GM19395 (cell line): ENCODE data around the gene RPN2.

Experiments used
- ATAC-seq: cut with Tn5 transposase; IDR thresholded peaks from one replicate; pipeline ENCODE4 v1.9.1; 2021; ENCODE audit warnings: mild to moderate bottlenecking, moderate library complexity; ENCODE audit not compliant: unreplicated experiment

The RPN2 gene

DNA sequence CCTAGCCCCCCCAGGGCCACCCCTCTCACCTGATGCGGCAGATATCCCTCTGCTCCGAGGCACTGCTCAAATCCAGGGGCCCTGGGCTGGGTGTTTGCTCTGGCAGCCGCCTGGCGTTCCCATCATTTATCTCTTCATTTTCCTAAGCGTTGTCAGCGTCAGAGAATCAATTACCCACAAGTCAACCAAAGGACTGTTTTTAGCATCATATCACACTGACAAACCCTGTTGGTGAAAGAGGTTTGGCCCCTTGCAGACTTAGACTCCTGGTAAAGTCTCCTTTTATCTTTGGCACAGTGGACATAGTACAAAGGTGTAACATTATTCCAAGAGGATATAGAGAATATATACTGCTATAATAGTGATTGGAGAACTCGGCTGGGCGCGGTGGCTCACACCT, 82.6 kb downstream of the RPN2 start, which contains the start of gene GHRH:
GHRH (minus strand) TSS at position 101 of the 400 bp plus-strand sequence. CDS start 4,925 bp downstream, outside the sequence.
- ATAC-seq = no peak

DNA sequence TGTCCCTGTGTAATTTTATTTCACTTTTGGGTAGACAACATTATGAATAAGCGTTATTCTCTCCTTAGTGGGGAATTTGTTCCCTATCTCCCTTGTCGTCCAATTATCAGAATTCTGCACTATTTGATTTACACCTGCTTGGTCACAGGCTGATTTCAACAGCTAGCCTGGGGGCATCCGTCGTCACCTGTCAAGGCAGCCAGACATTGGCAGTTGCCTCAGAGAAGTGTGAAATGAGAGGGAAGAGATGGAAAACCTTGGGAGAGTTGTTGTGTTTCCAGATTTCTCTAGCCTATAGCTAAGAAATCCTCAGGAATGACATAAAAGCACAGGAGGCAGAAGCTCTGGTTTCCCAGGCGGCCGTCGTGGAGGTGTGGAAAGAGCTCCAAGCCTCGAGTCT, 83.4 kb downstream of the RPN2 start:
- ATAC-seq = no peak

DNA sequence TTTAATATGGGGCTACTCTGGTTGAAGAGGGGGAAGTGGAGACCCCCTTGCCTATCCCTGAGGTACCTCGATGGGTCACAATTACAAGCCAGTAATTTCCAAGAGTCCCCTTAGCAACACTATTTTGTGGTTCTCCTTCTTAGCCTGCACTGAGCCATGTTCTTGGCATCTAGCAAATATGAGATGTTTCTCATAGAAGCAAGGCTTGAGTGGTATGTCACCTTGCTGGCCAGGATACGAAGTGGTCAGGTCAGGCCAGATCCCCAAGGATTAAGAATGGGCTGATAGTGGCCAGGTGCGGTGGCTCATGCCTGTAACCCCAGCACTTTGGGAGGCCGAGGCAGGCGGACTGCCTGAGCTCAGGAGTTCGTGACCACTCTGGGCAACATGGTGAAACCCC, 84.6 kb downstream of the RPN2 start:
- ATAC-seq = no peak

DNA sequence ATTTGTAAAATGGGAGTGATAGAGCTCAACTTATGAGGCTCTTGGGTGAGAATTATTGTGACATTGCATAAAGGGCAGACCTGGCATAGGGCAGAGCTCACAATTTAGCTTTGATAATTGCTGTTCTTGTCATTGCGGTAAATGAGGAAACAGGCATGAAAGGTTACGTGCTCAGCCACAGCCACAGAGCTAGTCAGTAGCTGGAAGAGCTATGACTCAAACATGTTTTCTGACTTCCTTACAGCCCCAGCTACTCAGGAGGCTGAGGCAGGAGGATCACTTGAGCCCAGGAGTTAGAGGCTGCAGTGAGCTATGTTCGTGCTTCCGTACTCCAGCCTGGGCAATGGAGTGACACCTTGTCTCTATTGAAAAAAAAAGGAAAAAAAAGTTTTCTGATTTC, 86.0 kb downstream of the RPN2 start:
- ATAC-seq = no peak

DNA sequence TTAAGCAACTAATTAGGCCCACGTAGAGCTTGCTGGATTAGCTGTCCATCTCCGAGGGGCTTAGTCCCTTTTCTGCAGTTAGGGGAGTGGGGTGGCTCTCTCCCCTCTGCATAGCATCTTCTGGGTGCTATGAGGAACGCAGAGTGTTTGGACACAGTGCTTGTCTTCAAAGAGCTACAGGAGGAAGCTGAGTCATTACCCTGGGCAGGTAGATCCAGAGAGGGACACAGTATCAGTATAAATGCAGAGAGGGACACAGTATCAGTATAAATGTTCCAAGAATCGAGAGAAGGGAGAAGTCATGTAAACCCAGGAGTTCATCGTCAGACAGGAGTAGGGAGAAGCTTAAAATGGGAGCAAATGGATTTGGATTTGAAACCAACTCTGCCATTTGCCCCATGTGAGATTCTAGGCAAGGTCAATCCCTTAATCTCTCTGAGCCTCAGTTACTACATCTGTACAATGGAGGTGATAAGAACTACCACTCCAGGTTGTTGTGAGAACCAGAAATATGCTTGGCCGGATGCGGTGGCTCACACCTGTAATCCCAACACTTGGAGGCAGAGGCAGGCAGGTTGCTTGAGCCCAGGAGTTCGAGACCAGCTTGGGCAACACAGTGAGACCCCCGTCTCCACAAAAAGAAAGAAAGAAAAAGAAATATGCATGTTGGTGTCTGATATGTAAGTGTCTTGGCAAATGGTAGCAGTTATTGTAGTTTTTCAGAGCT, 88.0 kb downstream of the RPN2 start:
- no peak for ATAC-seq

DNA sequence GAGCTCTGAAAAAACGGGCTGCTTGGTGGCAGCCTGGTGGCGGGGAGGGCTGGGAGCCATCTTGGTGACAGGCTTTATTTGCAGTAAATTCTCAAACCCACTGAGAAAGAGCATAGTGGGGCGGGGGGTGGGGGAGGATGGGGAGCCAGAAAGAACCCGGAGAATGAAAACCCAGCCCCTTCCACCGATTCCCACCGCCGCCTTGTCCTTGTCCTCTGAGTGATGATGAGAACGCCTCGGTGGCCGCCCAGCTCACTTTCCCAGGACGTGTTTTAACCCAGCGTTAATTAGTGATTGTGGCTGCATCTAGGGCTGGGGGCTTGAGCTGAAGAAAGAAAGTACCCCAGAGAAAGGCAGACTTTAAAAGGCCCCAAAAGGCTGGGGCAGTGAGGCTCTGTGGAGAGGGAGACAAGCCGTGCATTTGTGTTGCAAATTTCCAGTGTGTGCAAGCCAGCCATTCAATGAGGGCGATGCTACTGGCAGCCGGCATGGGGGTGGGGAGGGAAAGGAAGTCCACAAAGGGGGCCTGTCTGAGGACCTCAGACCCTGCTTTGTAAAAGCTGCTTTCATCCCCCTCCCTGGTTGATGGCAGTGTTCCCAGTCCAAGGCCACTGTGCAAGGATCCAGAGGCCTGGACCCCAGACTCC, 88.7 kb downstream of the RPN2 start:
- ATAC-seq = no peak

DNA sequence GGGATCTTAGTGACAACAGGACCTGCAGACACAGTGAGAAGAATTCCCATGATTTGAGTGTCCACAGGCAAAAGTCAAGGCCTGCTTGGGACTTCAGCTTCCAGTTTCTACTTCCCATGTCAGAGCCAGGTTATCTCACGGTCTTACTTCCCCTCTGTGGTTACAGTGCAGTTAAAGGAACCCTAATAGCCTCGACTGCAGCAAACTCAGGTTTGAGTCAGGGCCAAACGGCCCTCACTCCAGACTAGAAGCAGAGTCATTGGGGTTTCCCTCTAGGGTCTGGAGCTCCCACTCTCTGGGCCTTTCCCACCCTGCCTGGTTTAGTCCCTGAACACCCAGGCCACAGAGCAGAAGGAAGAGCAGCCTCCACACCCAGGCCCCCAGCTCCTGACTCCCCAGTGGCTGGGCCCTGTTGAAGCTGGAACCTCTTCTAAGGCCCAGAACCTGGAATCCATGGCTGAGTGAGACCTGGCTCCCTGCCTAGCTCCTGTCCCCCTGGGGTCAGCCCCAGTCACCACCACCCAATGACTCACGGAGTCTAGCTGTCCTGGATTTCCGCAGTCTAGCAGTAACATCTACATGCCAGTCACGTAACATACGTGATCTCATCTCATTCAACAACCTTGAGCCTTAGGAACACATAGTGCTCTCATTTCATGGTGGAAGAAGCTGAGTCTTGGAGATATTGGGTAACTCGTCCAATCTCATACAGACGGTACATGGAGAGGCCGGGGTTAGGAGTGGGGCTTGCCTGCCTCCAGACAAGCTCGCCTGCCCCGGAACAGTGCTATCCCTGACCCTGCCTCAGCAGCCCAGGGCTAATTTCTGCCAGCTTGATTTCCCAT, 91.7 kb downstream of the RPN2 start:
- ATAC-seq = peak; percentile 67

DNA sequence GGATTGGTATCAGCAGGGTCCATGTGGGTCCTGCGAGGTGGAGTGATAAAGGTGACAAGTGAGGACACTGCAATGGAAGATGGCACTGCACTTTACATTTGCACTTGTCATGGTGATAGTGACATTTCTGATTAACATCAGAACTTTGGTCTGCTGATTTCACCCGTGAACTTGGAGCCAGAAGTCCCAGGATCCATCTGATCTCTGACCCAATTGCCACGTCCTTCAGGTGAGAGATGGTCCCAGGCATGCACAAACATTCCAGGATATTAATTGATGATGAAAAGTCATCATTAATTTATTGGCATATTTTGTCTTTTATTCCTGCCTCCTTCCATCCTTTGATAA, 92.3 kb downstream of the RPN2 start:
- no peak for ATAC-seq

DNA sequence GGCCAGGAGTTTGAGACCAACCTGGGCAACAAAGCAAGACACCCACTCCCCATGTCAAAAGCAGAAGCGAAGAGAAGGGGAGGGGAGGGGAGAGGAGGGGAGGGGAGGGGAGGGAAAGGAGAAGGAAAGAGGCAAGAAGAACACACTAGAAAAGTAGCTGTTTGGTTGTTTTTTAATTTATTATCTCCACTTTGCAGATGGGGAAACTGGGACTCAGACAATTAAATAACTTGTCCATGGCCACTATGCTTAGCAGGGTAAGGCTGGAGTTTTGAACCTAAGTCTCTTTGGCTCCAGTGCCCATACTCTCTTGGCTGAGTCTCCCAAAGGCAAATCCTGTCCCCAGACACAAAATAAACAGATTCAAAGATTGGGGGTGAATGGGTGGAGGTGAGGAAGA, 94.9 kb downstream of the RPN2 start:
- ATAC-seq = no peak

DNA sequence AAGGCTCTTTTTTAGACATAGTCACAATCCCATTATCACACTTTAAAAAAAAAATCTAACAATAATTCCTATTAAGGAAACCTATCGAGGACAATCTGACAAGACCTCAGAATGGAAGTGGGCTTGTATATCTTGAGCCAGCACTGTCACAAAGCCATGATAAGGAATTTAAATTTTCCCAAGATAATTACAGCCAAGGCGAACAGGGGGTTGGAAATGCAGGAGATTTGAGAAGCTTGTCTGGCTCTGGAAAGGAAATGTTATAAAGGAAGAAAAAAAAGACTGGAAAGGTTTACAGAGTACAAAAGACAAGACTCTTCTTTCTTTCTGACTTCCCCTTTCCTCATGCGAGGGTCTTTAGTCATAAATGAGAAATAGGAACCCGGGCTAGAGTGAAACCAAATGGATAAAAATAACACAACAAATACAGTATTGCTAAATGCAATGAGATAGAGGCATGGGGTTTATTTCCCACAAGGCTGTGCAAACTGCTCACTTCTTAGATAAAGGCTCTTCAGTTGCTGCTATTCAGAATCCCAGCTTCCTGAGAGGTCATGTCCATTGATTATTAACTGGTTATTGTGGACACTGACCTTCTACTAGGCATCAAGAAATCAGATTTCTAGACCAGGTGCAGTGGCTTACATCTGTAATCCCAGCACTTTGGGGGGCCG, 95.9 kb downstream of the RPN2 start:
- ATAC-seq = no peak

DNA sequence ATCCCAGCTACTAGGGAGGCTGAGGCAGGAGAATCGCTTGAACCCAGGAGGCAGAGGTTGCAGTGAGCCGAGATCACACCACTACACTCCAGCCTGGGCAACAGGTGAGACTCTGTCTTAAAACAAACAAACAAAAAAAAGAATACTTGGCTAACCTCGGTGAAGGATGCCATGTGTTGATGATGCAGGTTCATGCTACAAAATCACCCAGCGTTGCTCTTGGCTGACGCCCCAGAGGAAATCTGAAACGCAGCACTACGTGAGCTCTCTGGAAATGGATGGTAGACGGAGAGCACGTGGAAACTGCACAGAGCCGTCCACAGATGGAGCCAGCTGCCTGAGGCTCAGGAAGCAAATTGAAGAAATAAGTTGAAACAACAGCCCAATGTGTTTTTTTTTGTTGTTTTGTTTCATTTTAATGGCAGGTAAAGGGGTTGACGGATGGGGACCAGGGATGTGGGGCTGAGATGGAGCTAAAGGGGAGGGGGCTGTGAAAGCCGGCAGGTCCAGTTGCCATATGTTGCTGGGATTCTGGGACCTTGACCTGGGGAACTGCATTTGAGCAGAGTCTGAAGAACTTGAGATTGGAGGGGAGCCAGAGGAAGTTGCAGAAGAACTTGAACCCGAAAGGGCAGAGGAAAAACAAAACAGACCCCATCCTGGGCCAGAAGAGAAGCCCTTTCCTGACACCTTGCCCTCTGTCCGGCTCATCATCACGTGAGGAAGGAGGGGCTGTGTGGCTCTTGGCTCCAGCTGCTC, 97.5 kb downstream of the RPN2 start:
- peak; percentile 66 for ATAC-seq

DNA sequence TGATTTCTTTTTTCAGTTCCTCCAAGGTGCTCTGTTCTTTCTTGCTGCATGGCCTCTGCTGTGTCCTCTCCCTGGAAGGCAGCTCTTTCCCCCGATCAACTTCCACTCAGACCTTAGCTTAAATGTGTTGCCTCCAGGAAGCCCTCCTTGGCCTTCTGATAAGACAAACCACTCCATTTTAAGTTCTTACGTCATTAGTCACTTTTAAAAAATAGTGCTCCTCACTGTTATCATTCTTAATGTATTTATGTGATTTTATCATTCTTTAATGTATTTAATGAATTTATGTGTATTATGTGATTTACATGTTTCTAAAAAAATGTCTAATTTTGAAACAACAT, 98.1 kb downstream of the RPN2 start:
- ATAC-seq = no peak

DNA sequence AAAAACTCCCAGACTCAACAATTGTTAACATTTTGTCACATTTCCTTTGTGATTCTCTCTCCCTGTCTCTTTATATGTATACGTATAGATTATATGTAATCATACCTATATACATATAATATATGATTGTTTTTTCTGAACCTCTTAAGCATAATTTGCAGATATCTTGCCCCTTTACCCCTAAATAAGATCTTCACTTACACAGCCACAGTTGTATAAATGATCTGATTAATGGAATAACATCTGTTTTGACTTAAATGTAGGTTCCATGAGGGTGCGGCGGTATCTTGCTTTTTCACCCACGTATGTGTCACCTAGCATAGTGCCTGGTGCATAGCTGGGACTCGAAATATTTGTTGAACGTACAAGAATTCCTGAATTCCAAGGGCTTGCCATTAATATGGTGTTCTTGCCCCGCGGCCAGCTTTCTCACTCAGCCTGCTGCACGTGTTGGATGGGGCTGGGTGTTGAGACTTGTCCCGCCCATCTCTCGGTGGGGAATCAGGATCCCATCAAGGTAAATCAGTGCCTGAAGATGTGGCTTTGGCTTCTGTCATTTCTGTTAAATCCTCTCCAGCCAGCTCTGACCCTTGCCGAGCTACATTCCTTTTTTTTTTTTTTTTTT, 99.9 kb downstream of the RPN2 start:
- no peak for ATAC-seq

DNA sequence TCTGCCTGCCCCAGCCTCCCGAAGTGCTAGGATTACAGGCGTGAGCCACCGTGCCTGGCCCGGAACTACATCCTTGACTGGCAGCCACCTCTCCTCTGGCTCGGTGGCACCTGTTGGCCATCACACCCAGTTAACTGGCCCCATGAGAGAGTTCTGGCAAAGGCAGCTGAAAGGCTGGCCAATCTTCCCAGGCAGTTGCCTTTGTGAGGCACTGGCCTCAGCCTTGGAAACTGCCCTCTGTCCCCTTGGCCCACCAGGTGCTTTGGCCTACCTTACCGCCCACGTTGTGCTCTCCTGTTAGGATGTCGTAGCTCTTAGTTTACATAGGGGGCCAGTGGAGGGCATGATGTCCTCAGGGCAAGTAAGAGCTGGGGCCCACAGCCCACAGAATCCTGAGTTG, 100.7 kb downstream of the RPN2 start:
- no peak for ATAC-seq

DNA sequence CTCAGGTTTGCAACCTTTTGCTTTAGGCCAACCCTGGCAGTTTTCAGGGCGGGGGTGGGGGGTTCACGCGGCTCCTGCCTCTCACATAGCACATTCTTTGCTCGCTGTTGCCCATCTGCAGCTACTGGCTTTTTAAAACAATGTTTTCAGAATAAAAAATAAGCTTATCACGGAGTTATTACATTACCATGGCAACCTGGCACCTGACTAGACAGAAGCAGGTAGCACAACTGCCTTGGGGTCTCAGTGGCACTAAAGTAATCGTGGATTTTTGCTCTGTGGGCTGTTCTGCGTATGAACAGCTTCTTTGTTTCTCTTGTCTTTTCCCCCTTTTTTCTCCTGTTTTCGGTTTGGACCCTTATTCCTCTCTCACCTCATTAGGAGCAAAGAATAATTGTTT, 101.3 kb downstream of the RPN2 start:
- ATAC-seq = no peak

DNA sequence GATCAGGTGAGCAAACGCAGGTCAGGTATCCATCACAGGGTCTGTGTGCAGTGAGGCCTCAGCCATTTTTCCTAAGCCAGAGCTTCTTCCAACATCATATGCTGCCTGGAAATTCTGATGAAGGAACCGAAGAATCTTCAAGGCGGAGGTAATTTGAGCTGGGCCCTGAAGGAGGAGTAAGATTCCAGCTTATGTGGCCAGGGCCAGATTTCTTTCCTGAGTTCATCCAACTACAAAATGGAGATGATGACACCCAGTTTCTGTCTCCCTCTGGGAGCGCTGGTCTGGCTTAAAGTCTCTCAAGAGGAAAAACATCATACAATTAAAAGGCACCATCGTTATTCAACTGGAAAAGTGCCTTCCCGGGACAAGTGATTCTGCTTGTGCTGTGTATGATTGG, 103.4 kb downstream of the RPN2 start:
- no peak for ATAC-seq

DNA sequence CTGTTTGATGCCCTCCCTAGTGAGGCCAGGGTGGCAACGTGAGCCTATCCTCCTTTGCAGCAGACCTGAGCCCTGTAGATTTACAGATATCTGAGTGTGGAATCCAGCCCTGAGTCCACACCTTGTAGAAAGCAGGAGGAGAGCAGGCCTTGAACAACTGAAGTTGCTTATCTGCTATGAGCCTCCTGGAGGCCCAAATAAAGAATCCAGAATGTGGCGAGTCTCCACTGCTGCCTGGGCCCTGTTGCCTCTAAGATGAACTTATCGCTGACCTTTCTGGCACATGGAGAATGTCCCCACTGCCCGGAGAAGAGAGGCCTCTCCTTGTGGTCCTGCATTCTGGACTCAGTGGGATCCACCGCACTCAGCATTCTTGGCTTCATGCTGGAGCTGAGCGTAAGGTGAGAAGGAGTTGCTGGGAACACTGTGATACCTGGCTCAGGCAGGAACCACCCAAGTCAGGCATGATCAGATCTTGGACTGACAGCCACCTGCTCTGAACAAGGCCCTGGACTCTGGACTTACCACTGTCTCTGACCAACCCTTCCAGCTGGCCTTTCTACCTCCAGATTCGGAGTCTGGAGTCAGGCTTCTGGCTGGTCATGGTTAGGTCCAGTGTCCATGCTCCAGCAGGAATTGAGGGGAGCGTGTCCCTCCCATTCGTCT, 104.5 kb downstream of the RPN2 start:
- ATAC-seq = no peak

DNA sequence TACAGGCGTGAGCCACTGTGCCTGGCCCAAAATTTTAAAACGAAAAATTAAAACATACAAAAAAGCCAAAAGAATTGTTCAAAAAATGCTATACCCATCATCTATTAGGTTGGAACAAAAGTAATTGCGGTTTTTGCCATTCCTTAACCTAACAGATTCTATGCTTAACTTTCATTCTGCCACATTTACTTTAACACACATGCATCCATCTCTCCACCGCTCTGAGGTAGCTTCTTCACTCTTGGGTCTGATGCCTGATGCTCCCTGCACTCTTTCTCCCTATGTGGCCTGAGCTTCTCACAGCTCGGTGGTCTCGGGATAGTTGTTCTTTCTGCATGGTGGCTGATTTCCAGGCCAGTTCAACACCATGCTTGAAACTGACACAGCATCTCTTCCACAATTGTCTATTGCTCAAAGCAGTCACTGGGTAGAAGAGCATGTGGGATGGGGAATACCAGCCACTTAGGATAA, 105.6 kb downstream of the RPN2 start:
- ATAC-seq = no peak

DNA sequence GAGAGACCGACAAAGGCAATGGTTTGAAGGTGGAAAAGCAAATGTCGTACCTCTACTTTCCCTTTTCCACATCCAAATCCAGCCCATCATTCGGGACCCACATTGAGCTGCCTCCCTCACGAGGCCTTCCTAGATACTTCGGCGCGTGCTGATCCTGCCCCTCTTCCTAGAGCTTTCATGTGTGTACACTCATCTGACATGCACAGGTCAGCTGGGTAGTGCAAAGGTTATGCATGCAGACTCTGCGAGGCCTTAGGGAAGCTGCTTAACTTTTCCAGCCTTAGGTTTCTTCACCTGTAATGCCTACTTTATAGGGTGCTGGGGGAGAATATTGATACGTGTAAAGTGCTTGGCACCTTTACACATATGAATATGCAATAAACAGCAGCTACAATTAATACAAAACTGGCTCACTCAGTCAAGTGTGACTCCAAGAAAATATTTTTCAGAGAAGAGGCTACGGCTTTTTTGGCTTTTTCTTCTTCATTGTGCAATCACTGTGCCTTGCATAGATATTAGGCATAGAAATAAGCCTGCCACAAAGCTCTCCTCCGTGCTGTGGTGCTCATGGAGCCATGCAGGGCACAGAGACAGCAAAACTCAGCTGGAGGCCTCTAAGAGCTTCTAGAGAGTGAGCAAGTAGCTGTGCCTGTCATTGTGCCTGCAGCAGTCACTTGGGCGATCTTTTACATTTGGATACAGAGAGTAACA, 106.7 kb downstream of the RPN2 start:
- no peak for ATAC-seq
